ENCODE data around the gene GOLGA8A.

GOLGA8A gene, protein sequence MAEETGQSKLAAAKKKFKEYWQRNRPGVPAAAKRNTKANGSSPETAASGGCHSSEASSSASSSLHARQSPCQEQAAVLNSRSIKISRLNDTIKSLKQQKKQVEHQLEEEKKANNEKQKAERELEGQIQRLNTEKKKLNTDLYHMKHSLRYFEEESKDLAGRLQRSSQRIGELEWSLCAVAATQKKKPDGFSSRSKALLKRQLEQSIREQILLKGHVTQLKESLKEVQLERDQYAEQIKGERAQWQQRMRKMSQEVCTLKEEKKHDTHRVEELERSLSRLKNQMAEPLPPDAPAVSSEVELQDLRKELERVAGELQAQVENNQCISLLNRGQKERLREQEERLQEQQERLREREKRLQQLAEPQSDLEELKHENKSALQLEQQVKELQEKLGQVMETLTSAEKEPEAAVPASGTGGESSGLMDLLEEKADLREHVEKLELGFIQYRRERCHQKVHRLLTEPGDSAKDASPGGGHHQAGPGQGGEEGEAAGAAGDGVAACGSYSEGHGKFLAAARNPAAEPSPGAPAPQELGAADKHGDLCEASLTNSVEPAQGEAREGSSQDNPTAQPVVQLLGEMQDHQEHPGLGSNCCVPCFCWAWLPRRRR

DNA sequence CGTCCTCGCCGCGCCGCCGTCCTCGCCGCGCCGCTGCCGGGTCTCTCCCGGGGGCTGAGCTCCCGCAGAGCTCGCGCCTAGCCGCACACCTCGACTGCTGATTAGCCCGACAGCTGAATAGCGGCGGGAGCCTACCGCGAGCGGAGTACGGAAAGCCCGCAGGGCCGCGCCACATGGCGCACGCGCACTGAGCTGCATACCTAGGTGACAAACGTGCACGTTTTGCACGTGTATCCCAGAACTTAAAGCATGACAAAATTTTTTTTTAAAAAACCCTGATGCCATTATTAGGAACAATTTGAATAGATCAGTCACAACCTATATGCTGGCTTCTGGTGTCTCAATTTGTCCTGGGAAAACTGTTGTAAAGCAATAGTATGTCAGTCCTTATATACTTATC, at the start of gene GOLGA8A:
TSS of gene GOLGA8A (minus strand) at position 122 of the 400 bp plus-strand sequence. CDS start 48,117 bp downstream, outside the sequence.
- TF ChIP-seq, protein P1, sequence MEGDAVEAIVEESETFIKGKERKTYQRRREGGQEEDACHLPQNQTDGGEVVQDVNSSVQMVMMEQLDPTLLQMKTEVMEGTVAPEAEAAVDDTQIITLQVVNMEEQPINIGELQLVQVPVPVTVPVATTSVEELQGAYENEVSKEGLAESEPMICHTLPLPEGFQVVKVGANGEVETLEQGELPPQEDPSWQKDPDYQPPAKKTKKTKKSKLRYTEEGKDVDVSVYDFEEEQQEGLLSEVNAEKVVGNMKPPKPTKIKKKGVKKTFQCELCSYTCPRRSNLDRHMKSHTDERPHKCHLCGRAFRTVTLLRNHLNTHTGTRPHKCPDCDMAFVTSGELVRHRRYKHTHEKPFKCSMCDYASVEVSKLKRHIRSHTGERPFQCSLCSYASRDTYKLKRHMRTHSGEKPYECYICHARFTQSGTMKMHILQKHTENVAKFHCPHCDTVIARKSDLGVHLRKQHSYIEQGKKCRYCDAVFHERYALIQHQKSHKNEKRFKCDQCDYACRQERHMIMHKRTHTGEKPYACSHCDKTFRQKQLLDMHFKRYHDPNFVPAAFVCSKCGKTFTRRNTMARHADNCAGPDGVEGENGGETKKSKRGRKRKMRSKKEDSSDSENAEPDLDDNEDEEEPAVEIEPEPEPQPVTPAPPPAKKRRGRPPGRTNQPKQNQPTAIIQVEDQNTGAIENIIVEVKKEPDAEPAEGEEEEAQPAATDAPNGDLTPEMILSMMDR (IDR thresholded peaks at IDR 0.05; ENCODE audit: extremely low read depth, insufficient read depth, missing control alignments) = no peak
- in situ Hi-C loops (cut with MboI; ENCODE audit: low pct_unique_long_range_greater_than_20kb, low sequenced_read_pairs, unreplicated experiment) = no loop called here
- DNase-seq (ENCODE audit: low spot score) = peak; percentile 88

DNA sequence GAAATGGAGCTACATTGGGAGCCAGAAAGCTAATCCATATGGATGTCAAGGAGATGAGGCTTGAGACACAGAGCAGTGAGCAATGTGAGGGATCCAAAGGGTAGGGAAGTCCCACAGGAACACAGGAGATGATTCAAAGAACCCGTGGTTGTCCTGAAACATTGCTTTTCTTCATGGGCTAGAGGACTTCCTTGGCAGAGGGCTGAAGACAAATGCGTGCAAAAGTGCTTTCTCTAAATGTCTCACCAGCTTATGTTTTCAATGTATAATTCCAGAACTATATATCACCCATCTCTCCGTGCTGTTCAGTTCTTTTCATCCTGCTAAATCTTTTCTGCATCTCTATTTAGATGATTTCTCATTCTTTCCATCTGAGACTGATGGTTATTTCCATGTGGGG, 46.0 kb upstream of the GOLGA8A start:
- in situ Hi-C loops (cut with MboI; ENCODE audit: low pct_unique_long_range_greater_than_20kb, low sequenced_read_pairs, unreplicated experiment) = no loop called here
- no peak for DNase-seq (ENCODE audit: low spot score)
- TF ChIP-seq, protein P1 (IDR thresholded peaks at IDR 0.05; ENCODE audit: extremely low read depth, insufficient read depth, missing control alignments) = no peak

DNA sequence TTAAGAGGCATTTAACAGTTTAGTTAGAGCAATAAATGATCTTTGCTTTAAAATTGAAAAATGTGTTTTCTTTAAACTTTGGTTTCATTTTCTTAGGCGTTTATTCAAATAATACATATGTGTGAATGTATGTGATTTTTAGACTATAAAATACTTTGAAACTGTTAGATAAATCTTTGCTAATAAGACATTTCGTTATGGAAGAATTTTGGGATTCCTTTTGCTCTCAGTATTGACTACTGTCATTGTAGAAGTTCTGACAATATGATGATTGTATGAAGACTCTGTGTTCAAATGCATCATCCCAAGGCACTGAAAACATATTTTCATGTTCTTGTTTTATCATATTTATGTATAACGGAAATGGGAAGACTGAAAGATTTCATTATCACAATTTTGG, 43.8 kb upstream of the GOLGA8A start:
- DNase-seq (ENCODE audit: low spot score) = no peak
- in situ Hi-C loops (cut with MboI; ENCODE audit: low pct_unique_long_range_greater_than_20kb, low sequenced_read_pairs, unreplicated experiment) = no loop called here
- TF ChIP-seq, protein P1 (IDR thresholded peaks at IDR 0.05; ENCODE audit: extremely low read depth, insufficient read depth, missing control alignments) = no peak

DNA sequence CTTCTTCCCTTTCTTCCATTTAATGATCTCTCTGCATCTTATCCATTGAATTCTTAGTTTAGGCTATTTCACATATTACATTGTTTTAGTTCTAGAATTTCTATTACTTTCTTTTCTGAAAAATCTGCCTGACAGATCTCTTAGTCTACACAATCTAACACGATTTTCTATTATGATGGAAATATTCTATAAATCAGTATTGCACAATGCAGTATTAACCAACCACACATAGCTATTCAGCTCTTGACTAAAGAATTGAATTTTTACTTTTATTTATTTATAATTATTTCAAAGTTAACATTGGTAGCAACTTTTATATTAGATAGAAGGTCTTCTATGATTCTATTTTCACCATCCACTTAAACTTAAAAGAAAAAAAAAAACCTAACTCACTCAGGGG, 36.2 kb upstream of the GOLGA8A start:
- TF ChIP-seq, protein P1 (IDR thresholded peaks at IDR 0.05; ENCODE audit: extremely low read depth, insufficient read depth, missing control alignments) = no peak
- DNase-seq (ENCODE audit: low spot score) = no peak
- in situ Hi-C loops (cut with MboI; ENCODE audit: low pct_unique_long_range_greater_than_20kb, low sequenced_read_pairs, unreplicated experiment) = loop anchor here (25.0 kb wide), 1 partner anchor 113 kb away; the partner anchor contains the start of gene GOLGA8B

DNA sequence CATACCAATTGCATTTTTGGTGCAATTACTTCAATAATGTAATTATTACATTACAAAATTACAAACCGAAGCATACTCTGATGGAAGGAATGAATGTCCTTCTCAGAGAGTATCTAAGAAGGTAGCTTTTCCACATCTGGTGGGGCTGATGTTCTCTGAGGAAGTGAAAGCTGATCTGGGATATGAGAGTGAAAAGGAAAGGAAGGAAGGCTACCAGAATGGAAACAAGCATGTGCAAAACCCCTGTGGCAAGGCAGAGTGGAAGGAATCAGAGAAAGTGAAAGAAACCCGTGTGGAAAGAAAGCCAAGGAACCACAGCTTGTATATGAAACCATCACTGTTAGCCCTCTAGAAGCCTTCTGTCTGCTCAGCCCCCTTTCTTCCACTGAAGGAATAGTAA, 35.3 kb upstream of the GOLGA8A start:
- TF ChIP-seq, protein P1 (IDR thresholded peaks at IDR 0.05; ENCODE audit: extremely low read depth, insufficient read depth, missing control alignments) = no peak
- no peak for DNase-seq (ENCODE audit: low spot score)
- in situ Hi-C loops (cut with MboI; ENCODE audit: low pct_unique_long_range_greater_than_20kb, low sequenced_read_pairs, unreplicated experiment) = loop anchor here (25.0 kb wide), 1 partner anchor 114 kb away; the partner anchor contains the start of gene GOLGA8B

DNA sequence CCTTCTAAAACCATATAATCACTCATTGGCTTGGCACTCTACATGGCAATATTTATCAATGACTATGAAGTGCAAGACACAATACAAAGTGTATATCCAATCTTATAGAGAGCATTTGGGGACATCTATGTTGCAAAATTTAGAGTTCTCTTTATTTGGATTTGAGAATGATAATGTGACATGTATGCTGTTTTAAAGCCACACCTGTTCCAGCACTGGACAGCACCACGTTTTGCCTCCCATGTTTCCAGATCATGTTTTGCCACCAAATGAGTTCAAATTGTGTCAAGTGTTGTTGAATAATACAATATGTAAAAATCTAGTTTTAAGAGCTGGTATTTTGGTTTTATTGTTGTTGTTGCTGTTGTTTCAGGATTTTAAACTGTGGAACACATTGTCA, 33.3 kb upstream of the GOLGA8A start:
- TF ChIP-seq, protein P1 (IDR thresholded peaks at IDR 0.05; ENCODE audit: extremely low read depth, insufficient read depth, missing control alignments) = no peak
- in situ Hi-C loops (cut with MboI; ENCODE audit: low pct_unique_long_range_greater_than_20kb, low sequenced_read_pairs, unreplicated experiment) = loop anchor here (25.0 kb wide), 1 partner anchor 116 kb away; the partner anchor contains the start of gene GOLGA8B
- DNase-seq (ENCODE audit: low spot score) = no peak
